ENCODE measurements around the gene KIDINS220.

Gene KIDINS220

GRCh38 chr2:8691859-8692437 lies 145.5 kb downstream of the KIDINS220 start:
- no peak for DNase-seq

DNA sequence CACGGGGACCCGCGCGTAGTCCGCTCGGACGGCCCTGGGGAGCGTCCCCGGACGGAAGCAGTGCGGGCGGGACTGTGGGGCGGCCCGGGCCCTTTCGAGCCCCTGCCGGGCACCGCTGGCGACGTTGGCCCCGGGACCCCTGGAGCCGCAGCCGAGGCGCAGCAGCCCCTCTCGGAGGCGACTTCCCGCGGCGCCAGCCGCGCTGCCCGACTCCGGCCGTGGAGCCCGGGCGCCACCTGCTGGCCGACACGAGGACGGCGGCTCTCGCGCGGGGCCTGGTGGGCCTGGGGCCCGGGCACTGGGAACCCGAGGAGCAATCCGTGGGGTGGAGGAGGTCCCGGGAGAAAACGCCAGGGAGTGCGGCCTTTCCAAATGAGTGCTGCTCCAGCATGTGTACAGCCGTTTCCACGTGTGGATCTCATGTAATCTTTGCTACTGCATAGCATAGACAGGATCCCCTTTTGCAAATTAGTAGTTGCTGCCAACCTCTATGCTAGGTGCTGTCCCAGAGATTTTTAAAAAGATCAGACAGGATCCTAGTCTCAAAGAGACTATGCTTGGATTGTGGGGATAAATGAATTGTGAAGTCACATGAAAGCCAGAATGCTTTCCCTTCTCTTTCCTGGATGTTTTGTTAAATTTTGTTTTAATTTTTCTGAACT lies 151.6 kb downstream of the KIDINS220 start:
- DNase-seq, result peak; percentile 72 to 83

DNA sequence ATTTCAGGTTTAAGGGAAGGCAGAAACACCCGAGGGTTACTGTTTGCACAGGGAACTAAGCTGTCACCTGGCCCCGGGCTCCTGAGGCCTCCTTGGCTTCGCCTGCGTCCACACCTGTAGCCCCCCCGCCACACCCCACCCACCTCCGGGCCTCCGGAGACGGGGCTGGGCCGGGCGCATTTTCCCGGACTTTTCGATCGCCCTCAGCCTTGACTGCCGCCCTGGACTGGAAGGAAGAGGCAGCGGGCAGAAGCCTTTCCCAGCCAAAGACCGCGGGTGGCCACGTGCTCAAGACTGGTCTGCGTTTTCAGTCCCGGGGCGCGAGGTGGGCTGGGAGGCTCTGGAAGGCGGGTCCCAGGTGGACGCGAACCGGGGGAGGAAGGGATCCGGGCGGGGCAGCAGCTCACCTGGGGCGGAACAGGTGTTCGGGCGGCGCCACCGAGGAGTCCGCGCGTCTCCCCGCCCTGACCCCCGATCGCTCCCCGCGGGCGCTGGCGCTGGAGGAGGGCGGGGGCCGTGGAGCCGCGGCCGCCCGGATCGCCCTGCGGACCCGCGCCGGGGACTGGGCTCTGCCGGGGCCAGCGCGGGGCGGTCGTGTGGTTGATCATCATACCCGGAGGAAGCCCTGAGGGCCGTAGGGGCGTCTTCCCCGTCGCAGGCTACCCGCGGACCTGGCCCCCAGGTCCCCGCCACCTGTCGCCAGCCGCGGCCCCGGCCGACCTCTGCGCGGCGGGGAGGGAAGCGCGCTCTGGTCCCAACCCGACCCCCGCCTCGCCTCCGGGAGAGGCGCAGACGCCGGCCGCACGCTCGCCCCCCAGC lies 152.3 kb downstream of the KIDINS220 start:
- DNase-seq, result peak; percentile 85 to 88

DNA sequence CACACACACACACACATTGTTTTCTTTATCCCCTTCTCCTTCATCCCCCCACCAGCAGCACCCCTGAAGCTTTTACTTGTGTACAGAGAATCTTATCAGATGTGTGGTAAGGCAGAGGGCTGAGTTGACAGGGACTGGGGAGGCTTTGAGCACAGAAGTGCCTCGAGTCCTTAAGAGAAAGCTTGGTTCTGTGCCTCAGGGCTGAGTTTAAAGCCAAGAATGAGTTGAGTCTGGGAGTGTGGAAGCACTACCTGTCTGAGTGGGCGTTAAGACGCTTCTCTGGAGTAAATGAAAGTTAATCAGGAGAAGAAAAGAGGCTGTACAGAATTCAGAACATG lies 152.9 kb downstream of the KIDINS220 start:
- DNase-seq, result no peak

DNA sequence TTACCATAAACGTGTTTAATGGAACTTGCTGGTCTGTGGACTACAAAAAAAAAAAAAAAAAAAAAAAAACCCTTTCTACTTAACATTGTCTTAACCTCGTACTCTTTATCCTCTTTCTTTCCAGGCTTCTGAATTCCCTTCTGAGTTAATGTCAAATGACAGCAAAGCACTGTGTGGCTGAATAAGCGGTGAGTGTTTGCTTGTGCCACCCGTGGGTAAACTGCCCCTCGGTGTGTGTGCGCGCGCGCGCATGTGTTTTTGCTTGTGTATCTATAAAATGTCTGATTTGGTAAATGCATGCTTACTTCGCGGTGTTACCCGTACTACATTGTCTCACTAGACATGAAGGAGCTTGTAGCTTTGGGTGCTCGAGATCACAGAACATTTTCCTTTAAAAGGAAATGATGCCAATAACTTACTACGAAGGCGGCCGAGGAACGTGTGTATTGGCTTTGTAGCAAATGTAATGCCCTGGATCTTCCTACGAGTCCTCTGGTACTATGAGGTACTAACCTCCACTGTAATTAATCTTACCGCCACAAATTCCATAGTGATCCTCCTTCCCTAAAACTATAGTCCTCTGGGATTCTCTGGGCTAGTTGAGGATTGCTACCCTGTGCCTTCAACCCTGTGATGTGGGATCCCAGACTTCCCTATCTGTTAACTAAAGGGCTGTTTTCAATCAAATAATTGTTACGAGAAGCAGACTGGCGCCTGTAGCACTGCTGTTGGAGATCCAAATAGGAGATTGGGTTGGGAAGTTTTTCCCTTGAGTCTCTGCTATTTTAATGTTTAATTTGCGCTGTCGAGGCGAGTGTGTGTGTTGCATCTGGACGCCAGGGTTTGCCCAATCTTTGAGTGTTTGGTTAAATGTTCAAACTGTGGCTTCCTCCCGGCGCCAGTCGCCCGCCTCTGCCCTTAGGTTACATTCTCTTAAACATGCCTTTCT lies 154.4 kb downstream of the KIDINS220 start:
- DNase-seq, result peak; percentile 37 to 73

GRCh38 chr2:8681786-8682692 lies 155.4 kb downstream of the KIDINS220 start, which contains the start of gene ID2:
Gene ID2, plus strand, starts transcription at chr2:8682056. Its CDS starts 110 bp downstream, at chr2:8682166.
- DNase-seq, result peak; percentile 99 to 100

GRCh38 chr2:8680822-8681760 lies 156.3 kb downstream of the KIDINS220 start:
- peak; percentile 73 to 82 for DNase-seq

- peak; percentile 50 to 81 for DNase-seq
Observed at GRCh38 chr2:8679827-8680731, 157.3 kb downstream of the KIDINS220 start.

DNA sequence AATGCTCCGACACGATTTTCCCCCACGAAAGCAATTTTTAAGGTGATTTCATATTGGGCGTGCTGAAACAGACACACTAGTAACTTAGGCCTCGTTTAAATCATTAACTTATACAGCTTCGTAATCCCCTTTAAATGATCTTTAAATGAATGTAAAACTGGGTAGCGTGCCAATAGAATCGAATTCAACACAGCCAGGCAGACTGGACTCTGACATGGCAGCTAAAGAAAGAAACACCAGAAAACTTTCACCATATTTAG lies 157.9 kb downstream of the KIDINS220 start:
- DNase-seq, result no peak

All from NCI-H2081 (cell line).